Measurements from ENCODE around the gene SLC7A10.

GRCh38 chr19:33249740-33250366, 24.2 kb upstream of the SLC7A10 start:
- TF ChIP-seq CTCF (IDR thresholded peaks at IDR 0.05) (no peak), POLR2AphosphoS5 (IDR thresholded peaks at IDR 0.05) (no peak)

Data from breast epithelium (tissue), 3 donors.